KMS-11 (cell line): ENCODE results near the gene NOS1AP.

Experiments
- H2AFZ ChIP-seq: fragments of 200-600 bp; sonication (generic); 2 replicates; pipeline ENCODE4 v1.6.1; 2016; ENCODE audit warnings: antibody characterized with exemption, mixed run types, low read depth
- H3K27ac ChIP-seq: fragments of 200-600 bp; sonication (generic); 2 replicates; pipeline ENCODE4 v1.6.1; 2016; ENCODE audit warnings: mild to moderate bottlenecking, mixed run types
- H3K27me3 ChIP-seq: fragments of 200-600 bp; sonication (generic); 2 replicates; pipeline ENCODE4 v1.6.1; 2017; ENCODE audit warnings: mild to moderate bottlenecking, low read depth, mixed run types, moderate library complexity; ENCODE audit not compliant: insufficient read depth
- H3K36me3 ChIP-seq: fragments of 200-600 bp; sonication (generic); 2 replicates; pipeline ENCODE4 v1.6.1; 2017; ENCODE audit warnings: mild to moderate bottlenecking, mixed run types; ENCODE audit not compliant: insufficient read depth
- H3K4me1 ChIP-seq: fragments of 200-600 bp; sonication (generic); 2 replicates; pipeline ENCODE4 v1.6.1; 2016; ENCODE audit warnings: mild to moderate bottlenecking, low read depth, mixed run types; ENCODE audit not compliant: poor library complexity, severe bottlenecking
- H3K4me2 ChIP-seq: fragments of 200-600 bp; sonication (generic); 2 replicates; pipeline ENCODE4 v1.7.0; 2016; ENCODE audit warnings: mild to moderate bottlenecking, mixed run types
- H3K4me3 ChIP-seq: fragments of 200-600 bp; sonication (generic); IDR thresholded peaks from 2 replicates; pipeline ENCODE4 v1.6.1; 2017; ENCODE audit warnings: low read depth, low read length, mixed read lengths; ENCODE audit not compliant: insufficient read depth
- H3K79me2 ChIP-seq: fragments of 200-600 bp; sonication (generic); 2 replicates; pipeline ENCODE4 v1.6.1; 2016; ENCODE audit warnings: low read depth, mixed run types; ENCODE audit not compliant: insufficient read depth
- H3K9ac ChIP-seq: fragments of 200-600 bp; sonication (generic); 2 replicates; pipeline ENCODE4 v1.6.1; 2016; ENCODE audit warnings: mild to moderate bottlenecking, mixed run types
- H4K20me1 ChIP-seq: fragments of 200-600 bp; sonication (generic); 2 replicates; pipeline ENCODE4 v1.6.1; 2016; ENCODE audit warnings: mild to moderate bottlenecking, mixed run types; ENCODE audit not compliant: insufficient read depth
- CTCF ChIP-seq: fragments of 200-600 bp; sonication (generic); conservative IDR thresholded peaks from 2 replicates; pipeline ENCODE4 v1.6.1; 2017; ENCODE audit warnings: low read depth, mild to moderate bottlenecking, antibody characterized with exemption, low read length, moderate library complexity, mixed read lengths

NOS1AP gene

GRCh38 chr1:162375463-162375862 is 306.0 kb downstream of the NOS1AP start:
- Histone ChIP-seq H3K79me2 (no peaks in the 10 kb centered on the region), H4K20me1 (no peaks in the 10 kb centered on the region), H2AFZ (no peak overlapping the region), H3K4me2 (no peak overlapping the region), H3K4me1 (no peaks in the 10 kb centered on the region), H3K27ac (no peak overlapping the region), H3K36me3 (no peaks in the 10 kb centered on the region), H3K4me3 (no peak overlapping the region), H3K9ac (no peak overlapping the region), H3K27me3 (no peaks in the 10 kb centered on the region)
- TF ChIP-seq CTCF = no peak

GRCh38 chr1:162376691-162377090 is 307.2 kb downstream of the NOS1AP start, which contains the start of gene SPATA46:
Gene SPATA46 (minus strand): TSS chr1:162376854. CDS start chr1:162376790, 64 bp downstream.
- Histone ChIP-seq H2AFZ (no peak within 1 kb of the TSS), H4K20me1 (no peaks in the 10 kb centered on the region), H3K4me2 (no peak within 1 kb of the TSS), H3K27ac (no peak within 1 kb of the TSS), H3K27me3 (no peaks in the 10 kb centered on the region), H3K9ac (no peak within 1 kb of the TSS), H3K4me1 (no peaks in the 10 kb centered on the region), H3K36me3 (no peaks in the 10 kb centered on the region), H3K79me2 (no peaks in the 10 kb centered on the region), H3K4me3 (no peak within 1 kb of the TSS)
- TF ChIP-seq CTCF = no peak

DNA sequence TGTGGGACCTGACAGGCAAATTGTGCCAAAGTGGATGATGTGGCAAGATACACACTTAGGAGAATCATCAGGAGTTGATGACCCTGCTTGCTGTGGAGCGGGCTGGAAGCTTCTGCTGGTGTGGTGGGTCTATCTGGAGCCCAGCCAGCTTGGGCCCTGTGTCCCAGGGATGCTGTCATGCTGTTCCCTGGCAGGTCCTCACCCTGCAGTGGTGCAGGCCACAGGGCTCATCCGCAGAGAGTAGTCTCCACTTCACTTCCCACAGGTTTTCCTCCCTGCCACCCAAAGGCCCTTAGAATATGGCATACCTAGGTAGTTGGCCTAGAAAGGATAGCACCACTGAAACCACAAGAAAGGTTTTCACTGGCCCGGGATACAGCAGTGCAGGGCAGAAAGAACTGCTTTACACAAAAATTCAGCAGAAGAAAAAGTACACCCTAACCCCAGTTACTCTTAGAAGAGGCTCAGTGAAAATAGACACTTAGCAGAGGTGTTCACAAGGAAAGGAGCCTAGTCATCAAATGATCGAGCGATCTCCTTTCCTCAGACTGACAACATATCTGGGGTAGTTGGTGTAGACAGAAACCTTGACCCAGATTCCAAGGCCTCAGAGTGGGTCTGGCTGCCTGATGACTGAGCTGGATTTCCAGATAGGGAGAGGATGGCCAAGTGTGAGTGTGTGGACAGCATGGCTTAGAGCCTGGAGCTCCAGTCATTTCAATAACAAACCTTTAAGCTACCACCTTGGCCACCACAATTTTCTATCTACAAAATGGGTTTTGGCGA is 310.8 kb downstream of the NOS1AP start:
- Histone ChIP-seq H4K20me1 (no peaks in the 10 kb centered on the region), H3K27me3 (no peaks in the 10 kb centered on the region), H3K4me2 (no peak overlapping the region), H3K4me1 (no peaks in the 10 kb centered on the region), H2AFZ (no peak overlapping the region), H3K4me3 (no peak overlapping the region), H3K36me3 (no peaks in the 10 kb centered on the region), H3K27ac (no peak overlapping the region), H3K9ac (no peak overlapping the region), H3K79me2 (no peaks in the 10 kb centered on the region)
- TF ChIP-seq CTCF = no peak

DNA sequence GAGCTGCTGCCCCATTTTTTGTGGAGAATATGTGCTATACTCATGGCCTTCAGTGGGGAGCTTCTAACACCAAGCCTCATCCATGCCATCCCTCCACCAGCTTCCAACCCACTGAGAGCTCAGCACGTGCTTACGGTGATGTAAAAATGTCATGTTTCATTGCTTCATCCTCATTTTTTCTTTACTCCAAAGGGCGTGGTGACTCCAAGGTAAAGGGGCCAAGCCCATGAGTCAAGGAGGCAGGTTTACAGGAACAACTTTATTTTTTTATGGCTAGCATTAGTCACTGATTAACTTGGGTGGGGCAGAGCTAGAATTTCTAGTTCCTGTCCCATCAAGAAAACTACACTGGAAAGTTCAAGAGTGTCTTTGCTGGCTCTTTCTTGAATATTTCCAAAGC is 311.9 kb downstream of the NOS1AP start, which contains the start of gene C1orf226:
Gene C1orf226, plus strand, starts transcription at position 346 of the 400 bp plus-strand sequence. CDS start 174 bp downstream, outside the sequence.
- Histone ChIP-seq H2AFZ (no peak within 1 kb of the TSS), H3K4me1 (no peaks in the 10 kb centered on the region), H3K4me2 (no peak within 1 kb of the TSS), H4K20me1 (no peaks in the 10 kb centered on the region), H3K79me2 (no peaks in the 10 kb centered on the region), H3K9ac (no peak within 1 kb of the TSS), H3K36me3 (no peaks in the 10 kb centered on the region), H3K27ac (no peak within 1 kb of the TSS), H3K4me3 (no peak within 1 kb of the TSS), H3K27me3 (no peaks in the 10 kb centered on the region)
- no peak for TF ChIP-seq CTCF
